Stomach smooth muscle (tissue), 2 donors: Measurements from ENCODE around the gene UQCRQ.

ENCODE experiments used
- H3K27ac ChIP-seq: one replicate; pipeline ENCODE4 v1.7.0; 2013; ENCODE audit warnings: mild to moderate bottlenecking, low read length, inconsistent platforms
- H3K27me3 ChIP-seq, 2 donors: one replicate each; pipeline ENCODE4 v1.7.0; 2013; ENCODE audit warnings: low read length in 2 of 2; ENCODE audit not compliant: insufficient read depth in 2 of 2, control insufficient read depth in 1 of 2
- H3K36me3 ChIP-seq, 2 donors: one replicate each; pipeline ENCODE4 v1.7.0; 2013; ENCODE audit warnings: low read length in 2 of 2; ENCODE audit not compliant: control insufficient read depth in 2 of 2, insufficient read depth in 2 of 2
- H3K4me1 ChIP-seq: one replicate; pipeline ENCODE4 v1.7.0; 2013; ENCODE audit warnings: low read length; ENCODE audit not compliant: control insufficient read depth, insufficient read depth
- H3K4me3 ChIP-seq, 2 donors: one replicate each; pipeline ENCODE4 v1.7.0; 2013; ENCODE audit warnings: low read length in 2 of 2
- H3K9ac ChIP-seq, 2 donors: one replicate each; pipeline ENCODE4 v1.7.0; 2013; ENCODE audit warnings: low read length in 2 of 2, mild to moderate bottlenecking in 1 of 2
- H3K9me3 ChIP-seq, 2 donors: one replicate each; pipeline ENCODE4 v1.7.0; 2013; ENCODE audit warnings: low read length in 2 of 2; ENCODE audit not compliant: control insufficient read depth in 2 of 2
- donor health status: healthy.
- donor health status: Pancreatic carcinoma.

The UQCRQ gene

GRCh38 chr5:132836852-132837251 is 29.6 kb upstream of the UQCRQ start:
- Histone ChIP-seq H3K27ac (no peak overlapping the region), H3K9ac (no peak overlapping the region), H3K9me3 (no peaks in the 10 kb centered on the region), H3K4me3 (no peak overlapping the region), H3K27me3 (peaks cover 0 to 2% of the 10 kb centered on the region in 2 donors), H3K4me1 (no peaks in the 10 kb centered on the region), H3K36me3 (no peaks in the 10 kb centered on the region)

- Histone ChIP-seq H3K9ac (no peak overlapping the region), H3K36me3 (no peaks in the 10 kb centered on the region), H3K27ac (no peak overlapping the region), H3K9me3 (no peaks in the 10 kb centered on the region), H3K27me3 (peaks cover 0 to 2% of the 10 kb centered on the region in 2 donors), H3K4me1 (no peaks in the 10 kb centered on the region), H3K4me3 (no peak overlapping the region)
These were observed 28.6 kb upstream of the UQCRQ start for GRCh38 chr5:132837868-132838267.

GRCh38 chr5:132838516-132839282 is 27.7 kb upstream of the UQCRQ start:
- Histone ChIP-seq H3K9me3 (no peaks in the 10 kb centered on the region), H3K4me1 (no peaks in the 10 kb centered on the region), H3K27me3 (peaks cover 0 to 2% of the 10 kb centered on the region in 2 donors), H3K4me3 (no peak overlapping the region), H3K9ac (no peak overlapping the region), H3K27ac (no peak overlapping the region), H3K36me3 (no peaks in the 10 kb centered on the region)

GRCh38 chr5:132839426-132840301 is 26.8 kb upstream of the UQCRQ start:
- H3K9me3 ChIP-seq, result no peaks in the 10 kb centered on the region
- H3K27me3 ChIP-seq, result peaks cover 0 to 2% of the 10 kb centered on the region in 2 donors
- H3K9ac ChIP-seq, result peak overlapping the region in 1 of 2 donors; percentile 13
- H3K27ac ChIP-seq, result no peak overlapping the region
- no peak overlapping the region for H3K4me3 ChIP-seq
- H3K36me3 ChIP-seq, result no peaks in the 10 kb centered on the region
- H3K4me1 ChIP-seq, result no peaks in the 10 kb centered on the region

GRCh38 chr5:132840313-132840712 is 26.1 kb upstream of the UQCRQ start:
- H3K27ac ChIP-seq, result no peak overlapping the region

GRCh38 chr5:132840896-132841295 is 25.5 kb upstream of the UQCRQ start:
- no peaks in the 10 kb centered on the region for H3K36me3 ChIP-seq
- H3K9ac ChIP-seq, result no peak overlapping the region
- no peaks in the 10 kb centered on the region for H3K9me3 ChIP-seq
- no peak overlapping the region for H3K27ac ChIP-seq
- H3K4me3 ChIP-seq, result no peak overlapping the region
- no peaks in the 10 kb centered on the region for H3K27me3 ChIP-seq
- H3K4me1 ChIP-seq, result no peaks in the 10 kb centered on the region

More at GRCh38 chr5:132840313-132840712, 26.1 kb upstream of the UQCRQ start:
- no peak overlapping the region for H3K9ac ChIP-seq
- no peaks in the 10 kb centered on the region for H3K36me3 ChIP-seq
- H3K27me3 ChIP-seq, result peaks cover 0 to 2% of the 10 kb centered on the region in 2 donors
- H3K4me1 ChIP-seq, result no peaks in the 10 kb centered on the region
- no peaks in the 10 kb centered on the region for H3K9me3 ChIP-seq
- no peak overlapping the region for H3K4me3 ChIP-seq

GRCh38 chr5:132841305-132841704 is 25.1 kb upstream of the UQCRQ start:
- Histone ChIP-seq H3K27ac (no peak overlapping the region), H3K4me1 (no peaks in the 10 kb centered on the region), H3K9ac (no peak overlapping the region), H3K36me3 (no peaks in the 10 kb centered on the region), H3K9me3 (no peaks in the 10 kb centered on the region), H3K4me3 (no peak overlapping the region), H3K27me3 (no peaks in the 10 kb centered on the region)

- Histone ChIP-seq H3K36me3 (no peaks in the 10 kb centered on the region), H3K4me3 (no peak overlapping the region), H3K27ac (no peak overlapping the region)
These were observed 18.2 kb upstream of the UQCRQ start for GRCh38 chr5:132848270-132848669.

GRCh38 chr5:132849347-132849746 is 17.1 kb upstream of the UQCRQ start:
- Histone ChIP-seq H3K27me3 (no peaks in the 10 kb centered on the region), H3K27ac (no peak overlapping the region), H3K4me3 (no peak overlapping the region), H3K9me3 (no peaks in the 10 kb centered on the region), H3K36me3 (no peaks in the 10 kb centered on the region), H3K9ac (no peak overlapping the region), H3K4me1 (no peaks in the 10 kb centered on the region)

More at GRCh38 chr5:132848270-132848669, 18.2 kb upstream of the UQCRQ start:
- Histone ChIP-seq H3K4me1 (no peaks in the 10 kb centered on the region), H3K9me3 (no peaks in the 10 kb centered on the region), H3K27me3 (no peaks in the 10 kb centered on the region), H3K9ac (no peak overlapping the region)

- H3K9ac ChIP-seq, result no peak overlapping the region
- H3K36me3 ChIP-seq, result no peaks in the 10 kb centered on the region
- H3K27me3 ChIP-seq, result no peaks in the 10 kb centered on the region
- H3K4me3 ChIP-seq, result no peak overlapping the region
- no peaks in the 10 kb centered on the region for H3K4me1 ChIP-seq
- no peak overlapping the region for H3K27ac ChIP-seq
- no peaks in the 10 kb centered on the region for H3K9me3 ChIP-seq
These were observed 16.4 kb upstream of the UQCRQ start for GRCh38 chr5:132850066-132850465.
